PC-9 (cell line): ENCODE data around the gene ARSG. TPM values are rescaled to one million over a fixed set of nuclear protein-coding genes. Genes with fewer than 3 reads are reported as not detected.

Experiments
- BruUV-seq: library from RNA; stranded (reverse); fragments of 400-500 nt; replicated peaks from 2 replicates; lab custom pipeline; 2021; lab: Mats Ljungman, UMichigan
- CTCF ChIA-PET: fragments of 300-600 bp; sonication (Branson Sonifier 250); formaldehyde crosslinking; loops from one replicate; lab custom pipeline; 2022; ENCODE audit warnings: antibody characterized with exemption; lab: Charles Lee
- POLR2A ChIA-PET: fragments of 300-600 bp; sonication (Branson Sonifier 250); formaldehyde crosslinking; loops from one replicate; lab custom pipeline; 2022; ENCODE audit warnings: antibody characterized with exemption; ENCODE audit not compliant: unreplicated experiment; lab: Charles Lee
- DNase-seq, 2 experiments: peaks; one replicate each; pipeline versions ENCODE4 v3.0.0 to v3.0.0-alpha.2; 2015 to 2022; ENCODE audit warnings: mixed read lengths in 1 of 2
- H2AFZ ChIP-seq: fragments of 200-600 bp; sonication (generic); 2 replicates; pipeline ENCODE4 v1.8.1; 2017; ENCODE audit warnings: antibody characterized with exemption
- H3F3A ChIP-seq: fragments of 200-600 bp; sonication (generic); 2 replicates; pipeline ENCODE4 v1.8.1; 2017; ENCODE audit warnings: antibody characterized with exemption, mild to moderate bottlenecking, low read depth; ENCODE audit not compliant: insufficient read depth
- H3K27ac ChIP-seq: fragments of 200-600 bp; sonication (generic); 2 replicates; pipeline ENCODE4 v1.6.1; 2016; ENCODE audit warnings: mixed run types
- H3K27me3 ChIP-seq: fragments of 200-600 bp; sonication (generic); 2 replicates; pipeline ENCODE4 v1.6.1; 2016; ENCODE audit warnings: low read depth, mixed run types; ENCODE audit not compliant: insufficient read depth
- H3K36me3 ChIP-seq: fragments of 200-600 bp; sonication (generic); 2 replicates; pipeline ENCODE4 v1.6.1; 2016; ENCODE audit warnings: low read depth, mixed run types
- H3K4me1 ChIP-seq: fragments of 200-600 bp; sonication (generic); replicated peaks from 2 replicates; pipeline ENCODE4 v1.6.1; 2016; ENCODE audit warnings: mixed run types; ENCODE audit not compliant: insufficient read depth
- H3K4me2 ChIP-seq: fragments of 200-600 bp; sonication (generic); 2 replicates; pipeline ENCODE4 v1.6.1; 2017; ENCODE audit warnings: mixed run types
- H3K4me3 ChIP-seq: fragments of 200-600 bp; sonication (generic); 2 replicates; pipeline ENCODE4 v1.6.1; 2016; ENCODE audit warnings: mixed run types
- H3K79me2 ChIP-seq: fragments of 200-600 bp; sonication (generic); 2 replicates; pipeline ENCODE4 v1.6.1; 2017; ENCODE audit warnings: low read depth, mixed run types
- H3K9me2 ChIP-seq: fragments of 200-600 bp; sonication (generic); 2 replicates; pipeline ENCODE4 v1.8.1; 2017; ENCODE audit warnings: mild to moderate bottlenecking; ENCODE audit not compliant: insufficient read depth
- H3K9me3 ChIP-seq: fragments of 200-600 bp; sonication (generic); 2 replicates; pipeline ENCODE4 v1.8.1; 2016; ENCODE audit warnings: low read depth; ENCODE audit not compliant: insufficient read depth
- H4K20me1 ChIP-seq: fragments of 200-600 bp; sonication (generic); 2 replicates; pipeline ENCODE4 v1.8.1; 2017; ENCODE audit not compliant: insufficient read depth
- EZH2 ChIP-seq: fragments of 200-600 bp; sonication (generic); IDR thresholded peaks from 2 replicates; pipeline ENCODE4 v1.8.0; 2017; ENCODE audit warnings: antibody characterized with exemption, low read depth
- intact Hi-C: fragments of 100-400 bp; cut with micrococcal nuclease; formaldehyde crosslinking; loops from one replicate; pipeline ENCODE4 v1.10.0; 2022; ENCODE audit not compliant: unreplicated experiment
- total RNA-seq: library from RNA; stranded (reverse); gene quantifications from 2 replicates; pipeline ENCODE4 v1.2.3, GENCODE V29; 2021
- TF ChIP-seq, protein P1 (sequence below): fragments of 200-600 bp; sonication (generic); conservative IDR thresholded peaks from 2 replicates; pipeline ENCODE4 v1.6.1; 2017; ENCODE audit warnings: mixed run types, antibody characterized with exemption, mild to moderate bottlenecking, moderate library complexity

ARSG gene
- total RNA-seq, 1 experiment from 2014 or later: 4.0 TPM

DNA sequence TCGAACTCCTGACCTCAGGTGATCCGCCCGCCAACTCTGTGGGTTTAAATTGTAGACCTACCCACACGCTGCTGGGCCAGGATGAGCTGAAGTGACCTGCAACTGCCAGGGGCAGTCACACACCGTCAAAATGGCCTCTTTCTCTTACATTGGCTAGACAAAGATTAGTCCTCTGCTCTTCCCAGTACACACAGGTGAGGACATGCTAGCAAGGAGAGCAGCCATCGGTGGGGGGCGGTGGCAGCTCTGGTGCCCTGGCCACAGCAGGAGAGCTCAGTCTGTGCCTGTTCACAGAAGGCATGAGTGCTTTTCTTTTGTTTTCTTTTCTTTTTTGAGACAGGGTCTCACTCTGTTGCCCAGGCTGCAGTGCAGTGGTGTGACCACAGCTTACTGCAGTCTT, 136.3 kb downstream of the ARSG start:
- CTCF ChIA-PET: no interaction called here
- Histone ChIP-seq H3K36me3 (no peaks in the 10 kb centered on the region; the same call in 1 of the 2 replicates), H4K20me1 (no peaks in the 10 kb centered on the region), H3K4me3 (no peak overlapping the region), H3K27ac (no peak overlapping the region), H2AFZ (no peak overlapping the region), H3K79me2 (no peaks in the 10 kb centered on the region), H3K27me3 (no peaks in the 10 kb centered on the region), H3K4me1 (peaks cover 11% of the 10 kb centered on the region), H3F3A (no peaks in the 10 kb centered on the region; the same call in 1 of the 2 replicates), H3K9me3 (no peaks in the 10 kb centered on the region), H3K9me2 (no peaks in the 10 kb centered on the region), H3K4me2 (no peak overlapping the region)
- BruUV-seq: no TSS peak
- intact Hi-C loops: no loop called here
- TF ChIP-seq, protein P1, sequence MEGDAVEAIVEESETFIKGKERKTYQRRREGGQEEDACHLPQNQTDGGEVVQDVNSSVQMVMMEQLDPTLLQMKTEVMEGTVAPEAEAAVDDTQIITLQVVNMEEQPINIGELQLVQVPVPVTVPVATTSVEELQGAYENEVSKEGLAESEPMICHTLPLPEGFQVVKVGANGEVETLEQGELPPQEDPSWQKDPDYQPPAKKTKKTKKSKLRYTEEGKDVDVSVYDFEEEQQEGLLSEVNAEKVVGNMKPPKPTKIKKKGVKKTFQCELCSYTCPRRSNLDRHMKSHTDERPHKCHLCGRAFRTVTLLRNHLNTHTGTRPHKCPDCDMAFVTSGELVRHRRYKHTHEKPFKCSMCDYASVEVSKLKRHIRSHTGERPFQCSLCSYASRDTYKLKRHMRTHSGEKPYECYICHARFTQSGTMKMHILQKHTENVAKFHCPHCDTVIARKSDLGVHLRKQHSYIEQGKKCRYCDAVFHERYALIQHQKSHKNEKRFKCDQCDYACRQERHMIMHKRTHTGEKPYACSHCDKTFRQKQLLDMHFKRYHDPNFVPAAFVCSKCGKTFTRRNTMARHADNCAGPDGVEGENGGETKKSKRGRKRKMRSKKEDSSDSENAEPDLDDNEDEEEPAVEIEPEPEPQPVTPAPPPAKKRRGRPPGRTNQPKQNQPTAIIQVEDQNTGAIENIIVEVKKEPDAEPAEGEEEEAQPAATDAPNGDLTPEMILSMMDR: no peak
- no peak for TF ChIP-seq EZH2
- POLR2A ChIA-PET: no interaction called here
- DNase-seq: no peak

DNA sequence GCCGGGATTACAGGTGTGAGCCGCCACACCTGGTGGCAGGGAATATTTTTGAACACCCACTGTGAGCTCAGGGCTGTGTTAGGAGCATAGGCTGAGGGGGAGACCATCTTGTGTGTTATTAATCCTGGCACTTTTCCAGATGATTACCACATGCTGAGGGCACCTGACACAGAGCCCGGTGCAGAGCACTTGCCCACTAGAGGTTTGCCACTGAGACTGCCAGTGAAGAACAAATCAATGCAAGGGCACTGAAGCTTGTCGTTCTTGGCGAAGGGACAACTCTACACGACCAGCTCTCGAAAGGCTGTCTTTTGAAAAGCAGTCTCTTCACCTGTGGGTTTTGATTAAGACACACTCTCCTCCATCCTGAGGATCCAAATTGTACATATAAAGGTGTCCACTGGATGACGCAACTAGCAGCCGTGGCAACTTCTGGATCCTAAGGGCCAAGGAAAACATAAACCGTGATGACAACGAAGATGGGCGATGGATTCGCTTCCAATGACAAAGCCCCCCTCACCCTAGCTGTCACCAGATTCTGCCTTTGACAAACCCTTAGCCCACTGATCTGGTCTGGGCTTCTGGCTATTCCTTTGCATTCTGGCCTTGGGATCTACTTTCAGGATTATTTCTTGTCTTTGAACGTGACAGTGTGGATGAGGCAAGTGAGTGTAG, 137.3 kb downstream of the ARSG start:
- ChIA-PET POLR2A (interaction anchor here (0.7 kb wide), 1 partner anchor 1848 kb away, joined by 4 read pairs; no protein-coding TSS in a partner anchor), CTCF (no interaction called here)
- Histone ChIP-seq H3K79me2 (no peaks in the 10 kb centered on the region), H3K27ac (no peak overlapping the region), H3K4me3 (no peak overlapping the region), H3K4me1 (peaks cover 11% of the 10 kb centered on the region), H2AFZ (no peak overlapping the region), H3K9me3 (no peaks in the 10 kb centered on the region), H3K9me2 (no peaks in the 10 kb centered on the region), H3F3A (no peaks in the 10 kb centered on the region; the same call in 1 of the 2 replicates), H3K36me3 (no peaks in the 10 kb centered on the region; the same call in 1 of the 2 replicates), H3K4me2 (no peak overlapping the region), H3K27me3 (no peaks in the 10 kb centered on the region), H4K20me1 (no peaks in the 10 kb centered on the region)
- no peak for DNase-seq
- TF ChIP-seq, protein P1: no peak
- no peak for TF ChIP-seq EZH2
- no TSS peak for BruUV-seq
- intact Hi-C loops: no loop called here

GRCh38 chr17:68429881-68430280, 138.6 kb downstream of the ARSG start:
- no peaks in the 10 kb centered on the region; the same call in 1 of the 2 replicates for H3F3A ChIP-seq
- no peaks in the 10 kb centered on the region; the same call in 1 of the 2 replicates for H3K36me3 ChIP-seq
- peaks cover 7% of the 10 kb centered on the region for H3K4me1 ChIP-seq
- H3K27ac ChIP-seq: no peak overlapping the region
- H2AFZ ChIP-seq: no peak overlapping the region
- H3K9me2 ChIP-seq: no peaks in the 10 kb centered on the region
- TF ChIP-seq EZH2: no peak
- TF ChIP-seq, protein P1: no peak
- POLR2A ChIA-PET: no interaction called here
- H3K4me3 ChIP-seq: no peak overlapping the region
- no peaks in the 10 kb centered on the region for H4K20me1 ChIP-seq
- CTCF ChIA-PET: no interaction called here
- no peak overlapping the region for H3K4me2 ChIP-seq
- DNase-seq: no peak
- H3K79me2 ChIP-seq: no peaks in the 10 kb centered on the region
- no peaks in the 10 kb centered on the region for H3K9me3 ChIP-seq
- intact Hi-C loops: no loop called here
- H3K27me3 ChIP-seq: no peaks in the 10 kb centered on the region
- BruUV-seq: no TSS peak
